ENCODE results near the gene DMAC1.

DMAC1 gene

GRCh38 chr9:7782400-7783120, 17.0 kb downstream of the DMAC1 start:
- no peak for DNase-seq (ENCODE audit: low spot score)

DNA sequence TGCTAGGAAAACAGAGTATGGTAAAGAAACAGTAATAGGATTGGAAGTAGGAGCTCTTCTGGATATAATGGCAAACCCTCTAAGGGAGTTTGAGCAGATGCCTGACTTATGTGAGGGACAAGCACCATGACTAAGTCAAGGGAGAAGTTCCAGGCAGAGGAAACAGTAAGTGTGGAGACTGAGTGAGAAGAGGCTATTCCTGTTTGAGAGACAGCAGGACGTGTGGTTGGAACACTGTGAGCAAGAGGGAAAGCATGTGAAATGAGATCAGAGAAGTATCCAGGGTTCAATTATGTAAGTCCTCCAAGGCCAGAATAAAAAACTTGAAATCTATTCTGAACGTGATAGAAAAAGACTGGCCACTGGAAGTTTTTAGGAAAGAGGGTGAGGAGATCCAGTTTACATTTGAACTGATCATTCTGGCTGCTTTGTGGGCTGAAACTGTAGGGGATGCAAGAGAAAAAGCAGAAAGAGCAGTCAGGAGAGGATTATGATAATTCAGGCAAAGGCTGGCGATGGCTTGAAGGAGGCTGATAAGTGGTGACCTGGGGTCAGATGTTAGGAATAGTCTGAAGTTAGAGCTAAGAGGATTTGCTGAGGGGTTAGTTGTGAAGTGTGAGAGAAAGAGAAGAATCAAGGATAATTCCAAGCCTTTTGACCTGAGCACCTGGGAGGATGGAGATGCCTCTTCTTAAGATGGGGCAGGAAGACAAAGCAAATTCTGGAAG, 19.2 kb downstream of the DMAC1 start:
- peak; percentile 44 for DNase-seq (ENCODE audit: low spot score)

- DNase-seq (ENCODE audit: low spot score), result no peak
Measured at GRCh38 chr9:7778851-7779600, 20.6 kb downstream of the DMAC1 start.

DNA sequence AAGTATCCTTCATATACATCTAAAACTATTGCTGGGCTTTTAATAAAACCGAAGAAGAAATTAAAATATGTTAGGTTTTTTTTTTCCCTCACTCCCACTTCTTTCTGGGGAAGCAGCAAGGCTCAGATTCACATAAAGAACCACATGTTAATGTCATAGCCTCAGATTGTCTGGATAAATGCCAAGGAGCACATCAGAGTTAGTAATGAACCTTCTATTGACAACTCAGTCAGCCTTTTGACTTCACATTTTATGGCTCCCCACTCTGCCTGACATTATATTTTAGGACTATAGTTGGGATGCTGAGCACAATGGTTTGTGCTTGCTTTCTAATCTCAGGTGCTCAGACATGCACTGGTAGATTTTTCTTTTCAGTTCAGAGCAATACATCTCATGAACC, 21.8 kb downstream of the DMAC1 start:
- no peak for DNase-seq (ENCODE audit: low spot score)

GRCh38 chr9:7770111-7770510, 29.5 kb downstream of the DMAC1 start:
- DNase-seq (ENCODE audit: low spot score), result no peak

DNA sequence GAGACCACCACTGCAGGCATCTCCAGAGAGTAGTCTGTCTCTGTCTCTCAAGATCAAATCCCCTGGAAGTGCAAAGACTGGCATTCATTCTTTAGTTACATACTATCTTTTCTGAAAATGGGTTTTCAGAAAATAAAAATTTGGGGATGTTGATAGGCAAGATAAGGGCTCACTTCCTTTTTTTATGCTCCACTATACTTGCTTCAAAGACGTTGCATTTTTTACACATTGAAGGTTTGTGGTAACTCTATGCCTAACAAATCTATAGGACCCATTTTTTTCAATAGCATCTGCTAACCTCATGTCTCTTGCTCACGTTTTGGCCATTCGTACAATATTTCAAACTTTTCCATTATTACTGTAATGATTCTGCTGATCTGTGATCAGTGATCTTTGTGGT, 37.0 kb downstream of the DMAC1 start:
- DNase-seq (ENCODE audit: low spot score), result no peak

GRCh38 chr9:7760014-7760415, 39.6 kb downstream of the DMAC1 start:
- no peak for DNase-seq (ENCODE audit: low spot score)

DNA sequence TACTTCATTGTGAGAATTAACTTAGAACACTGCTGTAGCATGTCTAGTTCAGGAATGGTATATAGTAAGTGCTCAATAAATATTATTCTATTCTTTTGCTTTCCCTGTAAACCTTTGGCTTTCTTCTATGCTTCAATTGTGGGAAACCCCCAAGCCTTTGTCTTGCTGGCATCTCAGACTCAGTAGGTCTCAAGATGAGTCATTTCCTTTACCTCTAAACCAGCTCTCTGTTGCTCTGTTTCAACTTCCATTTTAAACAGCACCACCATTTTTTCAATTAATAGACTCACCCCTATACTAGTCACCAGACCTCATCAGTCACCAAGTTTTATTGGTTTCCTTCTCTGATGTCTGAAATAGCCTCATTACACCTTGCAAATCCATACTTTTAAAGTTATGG, 43.5 kb downstream of the DMAC1 start:
- no peak for DNase-seq (ENCODE audit: low spot score)

- no peak for DNase-seq (ENCODE audit: low spot score)
Measured at GRCh38 chr9:7752481-7752880, 47.1 kb downstream of the DMAC1 start.

Measured in GM03348 (cell line).